CD4-positive, alpha-beta memory T cell (primary cell): ENCODE results near the gene POLR2J. TPM values are rescaled to one million over a fixed set of nuclear protein-coding genes. Genes with fewer than 3 reads are reported as not detected.

Experiments used
- CTCF ChIA-PET: fragments of 350-600 bp; sonication (Branson Sonifier 250); formaldehyde crosslinking; loops from one replicate; lab custom pipeline; 2021; ENCODE audit warnings: inconsistent platforms; ENCODE audit not compliant: partially characterized antibody; lab: Charles Lee
- POLR2A ChIA-PET: fragments of 350-600 bp; sonication (Branson Sonifier 250); formaldehyde crosslinking; loops from one replicate; lab custom pipeline; 2021; ENCODE audit not compliant: partially characterized antibody; lab: Charles Lee
- DNase-seq, 5 donors: peaks; one replicate each; pipeline versions ENCODE4 v3.0.0 to v3.0.0-alpha.2; 2020 to 2022; ENCODE audit warnings: mixed read lengths in 1 of 5
- H3K27ac ChIP-seq: one replicate; pipeline ENCODE4 v1.7.0; 2013; ENCODE audit warnings: low read depth, low read length
- H3K27me3 ChIP-seq: 2 replicates; pipeline ENCODE4 v1.7.0; 2013; ENCODE audit warnings: mild to moderate bottlenecking, low read length, moderate library complexity; ENCODE audit not compliant: insufficient read depth
- H3K36me3 ChIP-seq: 2 replicates; pipeline ENCODE4 v1.7.0; 2013; ENCODE audit warnings: mild to moderate bottlenecking, low read length, moderate library complexity; ENCODE audit not compliant: insufficient read depth
- H3K4me1 ChIP-seq: 2 replicates; pipeline ENCODE4 v1.7.0; 2013; ENCODE audit warnings: mild to moderate bottlenecking, low read length, moderate library complexity; ENCODE audit not compliant: insufficient read depth
- H3K4me3 ChIP-seq, 2 donors: one replicate each; pipeline ENCODE4 v1.7.0; 2013; ENCODE audit warnings: low read length in 2 of 2, mild to moderate bottlenecking in 1 of 2
- H3K9me3 ChIP-seq, 2 donors: one replicate each; pipeline ENCODE4 v1.7.0; 2013; ENCODE audit warnings: low read length in 2 of 2, control low read depth in 1 of 2; ENCODE audit not compliant: control insufficient read depth in 1 of 2
- H3K27ac Mint-ChIP-seq, 7 donors: one replicate each; pipeline ENCODE4 v1.8.0; 2020 to 2021; ENCODE audit warnings: mixed read lengths in 7 of 7, mild to moderate bottlenecking in 6 of 7, inconsistent platforms in 3 of 7, moderate library complexity in 3 of 7
- H3K27me3 Mint-ChIP-seq, 2 donors: one replicate each; pipeline ENCODE4 v1.8.0; 2020 to 2021; ENCODE audit warnings: mixed read lengths in 2 of 2
- H3K36me3 Mint-ChIP-seq, 2 donors: one replicate each; pipeline ENCODE4 v1.8.0; 2020 to 2021; ENCODE audit warnings: mixed read lengths in 2 of 2, inconsistent platforms in 1 of 2, mild to moderate bottlenecking in 1 of 2
- H3K4me1 Mint-ChIP-seq, 4 donors: one replicate each; pipeline ENCODE4 v1.8.0; 2020 to 2021; ENCODE audit warnings: mixed read lengths in 4 of 4, mild to moderate bottlenecking in 1 of 4
- H3K4me3 Mint-ChIP-seq, 8 donors: one replicate each; pipeline ENCODE4 v1.8.0; 2020 to 2021; ENCODE audit warnings: mixed read lengths in 8 of 8, mild to moderate bottlenecking in 7 of 8, moderate library complexity in 6 of 8, inconsistent platforms in 3 of 8
- H3K9me3 Mint-ChIP-seq, 8 donors: one replicate each; pipeline ENCODE4 v1.8.0; 2020 to 2021; ENCODE audit warnings: mixed read lengths in 8 of 8, mild to moderate bottlenecking in 5 of 8, inconsistent platforms in 3 of 8, moderate library complexity in 1 of 8
- intact Hi-C: fragments of 100-400 bp; cut with micrococcal nuclease; formaldehyde crosslinking; loops from one replicate; pipeline ENCODE4 v1.15.1; 2023
- polyA plus RNA-seq, 2 donors: library from polyadenylated mRNA; unstranded; fragments of 300-500 nt; fragmentation: Illumina TruSeq; gene quantifications; one replicate each; pipeline ENCODE4 v1.2.3, GENCODE V29; 2021
- total RNA-seq, 2 experiments: library from RNA; stranded (reverse); gene quantifications; one replicate each; pipeline ENCODE4 v1.2.3, GENCODE V29; 2021

The POLR2J gene
- total and polyA plus RNA-seq, 4 experiments from 2014 or later: 35.8 to 126 (median 80.3) TPM

DNA sequence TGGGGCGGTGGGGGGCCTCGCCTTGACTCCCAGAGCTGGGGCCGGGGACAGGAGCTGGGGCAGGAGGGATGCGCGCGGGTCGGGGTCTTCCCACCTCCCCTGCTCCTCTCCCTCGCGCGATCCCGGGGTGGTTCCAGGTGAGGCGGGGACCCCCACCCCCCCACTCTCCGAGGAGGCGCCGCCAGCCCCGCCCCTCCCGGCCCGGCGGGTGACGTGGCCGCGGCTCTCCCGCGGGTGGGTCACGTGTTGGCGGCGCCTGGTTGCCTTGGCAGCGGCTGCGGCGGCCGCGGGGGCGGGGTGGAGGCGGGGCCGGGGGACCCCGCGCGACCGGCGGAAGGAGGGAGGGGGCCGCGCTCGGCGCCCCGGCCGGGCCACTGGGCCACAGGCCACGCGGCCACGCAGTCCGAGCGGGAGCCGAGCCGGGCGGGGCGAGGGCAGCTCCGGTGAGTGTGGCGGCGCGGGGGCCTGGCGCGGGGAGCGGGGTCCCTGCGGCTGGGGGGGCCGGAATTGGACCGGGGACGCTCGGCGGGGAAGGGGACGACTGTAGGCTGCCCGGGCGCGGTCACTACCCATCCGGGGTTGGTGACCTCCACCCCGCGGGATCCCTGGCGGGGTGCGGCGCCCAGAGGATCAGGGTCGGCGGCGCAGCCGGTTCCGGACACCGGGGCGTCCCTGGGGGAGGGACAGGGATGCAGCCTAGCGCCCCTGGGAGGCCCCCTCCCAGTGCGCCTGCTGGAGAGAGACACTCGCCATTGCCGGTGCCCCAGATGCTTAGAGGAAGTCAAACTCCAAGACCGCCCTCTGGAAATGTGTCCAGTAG is 45.3 kb downstream of the POLR2J start, which contains the start of gene ORAI2:
Gene ORAI2, plus strand, starts transcription at position 357 of the 820 bp plus-strand sequence. CDS start 5,382 bp downstream, outside the sequence.
- CTCF ChIA-PET: interaction anchor here (1.4 to 4.7 kb wide), 7 partner anchors 14 to 37 kb away, joined by 3 to 30 read pairs (median 13); partner anchors contain the start of gene PRKRIP1
- Mint-ChIP-seq H3K27ac (peak within 1 kb of the TSS; percentile 98 to 100 (median 100)), H3K9me3 (peaks cover 0 to 2% (median 0%) of the 10 kb centered on the region in 8 donors), H3K4me3 (peak within 1 kb of the TSS; percentile 80 to 90 (median 88)), H3K27me3 (no peaks in the 10 kb centered on the region), H3K36me3 (peaks cover 4 to 11% of the 10 kb centered on the region in 2 donors), H3K4me1 (peaks cover 26 to 62% (median 43%) of the 10 kb centered on the region in 4 donors)
- H3K27ac ChIP-seq: peak within 1 kb of the TSS; percentile 88
- intact Hi-C loops: loop anchor here (1.0 kb wide), 1 partner anchor 32 kb away; no protein-coding TSS in a partner anchor
- POLR2A ChIA-PET: interaction anchor here (0.6 to 16.0 kb wide), 8 partner anchors 8 to 70 kb away, joined by 3 to 496 read pairs (median 17); partner anchors contain the start of genes ALKBH4, LRWD1 and PRKRIP1
- peak; percentile 81 to 86 (median 84) for DNase-seq
- peaks cover 5% of the 10 kb centered on the region for H3K36me3 ChIP-seq
- H3K4me3 ChIP-seq: peak within 1 kb of the TSS; percentile 74 to 76
- H3K9me3 ChIP-seq: no peaks in the 10 kb centered on the region
- H3K27me3 ChIP-seq: no peaks in the 10 kb centered on the region
- H3K4me1 ChIP-seq: peaks cover 61% of the 10 kb centered on the region

DNA sequence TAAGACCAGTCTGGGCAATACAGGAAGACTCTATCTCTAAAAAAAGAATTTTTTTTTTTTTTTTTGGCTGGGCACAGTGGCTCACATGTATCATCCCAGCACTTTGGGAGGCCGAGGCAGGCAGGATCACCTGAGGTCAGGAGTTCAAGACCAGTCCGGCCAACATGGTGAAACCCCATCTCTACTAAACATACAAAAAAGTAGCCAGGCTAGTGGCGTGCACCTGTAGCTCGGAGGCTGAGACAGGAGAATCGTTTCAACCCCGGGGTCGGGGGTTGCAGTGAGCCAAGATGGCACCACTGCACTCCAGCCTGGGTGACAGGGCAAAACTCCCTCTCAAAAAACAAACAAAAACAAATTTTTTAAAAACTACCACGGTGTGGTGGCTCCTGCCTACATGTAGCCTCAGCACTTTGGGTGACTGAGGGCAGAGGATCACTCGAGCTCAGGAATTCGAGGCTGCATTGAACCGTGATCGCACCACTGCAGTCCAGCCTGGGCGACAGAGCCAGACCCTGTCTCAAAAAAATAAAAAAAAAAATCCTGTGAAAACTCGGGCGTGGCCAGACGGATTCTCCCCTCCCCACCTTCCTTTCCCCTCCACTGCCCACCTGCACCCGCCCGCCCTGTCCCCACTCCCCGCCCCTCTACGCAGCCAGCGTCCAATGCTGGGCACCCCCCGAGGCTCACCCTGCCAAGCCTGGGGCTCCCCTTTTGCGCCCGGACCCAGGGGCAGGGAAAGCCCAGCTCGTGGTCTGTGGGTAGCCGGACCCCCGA is 46.1 kb downstream of the POLR2J start:
- ChIA-PET POLR2A (interaction anchor here (0.7 to 16.0 kb wide), 8 partner anchors 7 to 38 kb away, joined by 3 to 496 read pairs (median 17); partner anchors contain the start of genes ALKBH4, LRWD1 and PRKRIP1), CTCF (interaction anchor here (0.8 to 4.7 kb wide), 10 partner anchors 15 to 37 kb away, joined by 3 to 30 read pairs (median 7); partner anchors contain the start of gene PRKRIP1)
- DNase-seq: peak in 4 of 5 donors; percentile 25 to 50 (median 30)
- Mint-ChIP-seq H3K27ac (peak overlapping the region; percentile 98 to 100 (median 100)), H3K4me3 (peak overlapping the region; percentile 76 to 89 (median 84)), H3K4me1 (peaks cover 26 to 70% (median 48%) of the 10 kb centered on the region in 4 donors), H3K9me3 (peaks cover 0 to 2% (median 0%) of the 10 kb centered on the region in 8 donors), H3K27me3 (no peaks in the 10 kb centered on the region), H3K36me3 (peaks cover 4 to 8% of the 10 kb centered on the region in 2 donors)
- peaks cover 5% of the 10 kb centered on the region for H3K36me3 ChIP-seq
- H3K4me3 ChIP-seq: peak overlapping the region in 1 of 2 donors; percentile 74
- H3K9me3 ChIP-seq: no peaks in the 10 kb centered on the region
- intact Hi-C loops: no loop called here
- H3K4me1 ChIP-seq: peaks cover 69% of the 10 kb centered on the region
- H3K27me3 ChIP-seq: no peaks in the 10 kb centered on the region
- H3K27ac ChIP-seq: peak overlapping the region; percentile 88

DNA sequence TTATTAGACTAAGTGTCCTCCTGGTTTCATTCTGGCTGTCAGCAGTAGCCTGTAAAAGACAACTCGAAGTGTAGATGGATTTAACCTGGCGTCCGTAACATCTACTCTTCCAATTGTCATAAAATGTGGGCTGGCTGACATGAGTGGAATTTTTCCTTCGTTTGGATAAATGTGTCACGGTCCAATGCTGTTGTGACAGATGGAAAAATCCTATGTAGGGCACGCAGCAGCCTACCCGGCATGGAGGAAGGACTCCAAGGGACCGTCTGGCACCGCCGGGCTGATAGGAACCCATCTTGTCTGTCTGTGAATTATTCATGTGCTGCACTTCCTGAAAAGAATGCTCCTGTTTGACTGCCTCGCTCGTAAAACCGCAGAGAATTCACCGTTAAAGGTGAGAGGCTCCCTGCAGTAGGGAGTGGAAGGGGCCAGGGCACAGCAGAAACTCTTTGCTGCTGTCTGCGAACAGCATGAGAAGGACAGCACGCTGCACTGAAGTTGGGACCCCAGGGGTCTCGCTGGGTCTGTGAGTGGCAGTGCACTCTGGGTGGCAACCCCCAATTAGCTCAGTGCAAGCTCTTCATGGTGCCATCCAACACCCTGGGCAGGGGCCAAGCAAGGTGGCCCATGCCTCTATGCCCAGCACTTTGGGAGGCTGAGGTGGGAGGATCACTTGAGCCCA is 47.0 kb downstream of the POLR2J start:
- DNase-seq: peak; percentile 73 to 90 (median 75)
- peaks cover 78% of the 10 kb centered on the region for H3K4me1 ChIP-seq
- peak overlapping the region; percentile 98 to 100 (median 100) for H3K27ac Mint-ChIP-seq
- POLR2A ChIA-PET: interaction anchor here (0.7 to 16.0 kb wide), 7 partner anchors 10 to 39 kb away, joined by 3 to 496 read pairs (median 8); partner anchors contain the start of genes ALKBH4, LRWD1 and PRKRIP1
- peaks cover 4 to 12% of the 10 kb centered on the region in 2 donors for H3K36me3 Mint-ChIP-seq
- H3K36me3 ChIP-seq: peaks cover 5% of the 10 kb centered on the region
- H3K4me3 Mint-ChIP-seq: peak overlapping the region; percentile 76 to 89 (median 84)
- peaks cover 0 to 2% (median 0%) of the 10 kb centered on the region in 8 donors for H3K9me3 Mint-ChIP-seq
- H3K27me3 Mint-ChIP-seq: no peaks in the 10 kb centered on the region
- CTCF ChIA-PET: interaction anchor here (0.9 to 4.7 kb wide), 8 partner anchors 16 to 36 kb away, joined by 3 to 30 read pairs (median 7); partner anchors contain the start of gene PRKRIP1
- H3K27ac ChIP-seq: peak overlapping the region; percentile 88
- no peaks in the 10 kb centered on the region for H3K27me3 ChIP-seq
- no peaks in the 10 kb centered on the region for H3K9me3 ChIP-seq
- H3K4me1 Mint-ChIP-seq: peaks cover 33 to 78% (median 56%) of the 10 kb centered on the region in 4 donors
- intact Hi-C loops: loop anchor here (1.0 kb wide), 1 partner anchor 33 kb away; the partner anchor contains the start of genes ALKBH4 and LRWD1
- H3K4me3 ChIP-seq: peak overlapping the region; percentile 44 to 58

DNA sequence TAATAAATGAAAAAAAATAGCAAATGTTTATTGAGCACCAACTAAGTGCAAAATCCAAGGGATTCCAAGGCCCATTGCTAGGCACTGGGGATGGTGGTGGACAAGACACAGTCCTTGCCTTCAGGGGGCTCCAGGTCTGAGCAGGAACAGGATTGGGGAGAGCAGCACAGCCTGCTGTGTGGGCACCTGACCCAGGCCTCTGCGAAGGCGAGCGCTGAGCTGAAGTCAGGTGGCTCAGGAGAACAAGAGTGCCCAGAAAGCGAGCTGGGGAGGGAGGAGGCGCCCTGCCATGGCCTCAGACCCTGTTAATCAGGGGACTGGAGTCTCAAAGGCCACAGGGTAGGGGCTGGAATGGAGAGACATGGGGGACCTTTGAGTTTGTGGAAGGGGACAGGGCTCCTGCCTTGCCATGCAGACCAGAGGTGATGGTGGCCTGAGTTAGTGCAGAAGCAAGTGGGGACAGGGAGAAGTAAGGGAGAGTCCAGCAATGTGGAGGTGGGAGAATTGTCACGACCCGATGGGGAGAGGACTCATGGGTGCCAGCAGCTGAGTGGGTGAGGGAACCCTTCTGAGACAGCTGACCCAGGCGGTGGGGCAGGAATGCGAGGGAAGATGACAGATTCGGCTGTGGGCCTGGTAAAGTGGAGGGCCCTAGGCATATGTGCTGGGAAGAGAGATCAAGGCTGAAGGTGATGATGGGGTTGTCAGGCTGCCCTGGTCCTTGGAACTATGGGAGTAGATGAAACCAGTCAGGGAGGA is 49.4 kb downstream of the POLR2J start:
- no peaks in the 10 kb centered on the region for H3K36me3 ChIP-seq
- peak overlapping the region; percentile 90 to 100 (median 100) for H3K27ac Mint-ChIP-seq
- no peak overlapping the region for H3K4me3 ChIP-seq
- H3K4me1 ChIP-seq: peaks cover 91% of the 10 kb centered on the region
- peaks cover 44 to 86% (median 67%) of the 10 kb centered on the region in 4 donors for H3K4me1 Mint-ChIP-seq
- H3K27me3 Mint-ChIP-seq: no peaks in the 10 kb centered on the region
- H3K4me3 Mint-ChIP-seq: peak overlapping the region in 5 of 8 donors; percentile 9 to 69 (median 55)
- ChIA-PET CTCF (no interaction called here), POLR2A (interaction anchor here (0.6 to 16.0 kb wide), 4 partner anchors 17 to 1339 kb away, joined by 3 to 496 read pairs (median 6); partner anchors contain the start of gene PRKRIP1)
- no peak for DNase-seq
- H3K9me3 ChIP-seq: no peaks in the 10 kb centered on the region
- H3K36me3 Mint-ChIP-seq: peaks cover 6 to 21% of the 10 kb centered on the region in 2 donors
- intact Hi-C loops: no loop called here
- peak overlapping the region; percentile 98 for H3K27ac ChIP-seq
- H3K27me3 ChIP-seq: no peaks in the 10 kb centered on the region
- H3K9me3 Mint-ChIP-seq: peaks cover 0 to 6% (median 0%) of the 10 kb centered on the region in 8 donors

- ChIA-PET POLR2A (interaction anchor here (0.5 to 16.0 kb wide), 10 partner anchors 7 to 46 kb away, joined by 3 to 496 read pairs (median 8); partner anchors contain the start of genes ALKBH4, LRWD1, ORAI2 and PRKRIP1), CTCF (interaction anchor here (1.0 to 2.7 kb wide), 6 partner anchors 11 to 40 kb away, joined by 3 to 36 read pairs (median 10); no protein-coding TSS in a partner anchor)
- peak overlapping the region; percentile 98 for H3K27ac ChIP-seq
- Mint-ChIP-seq H3K9me3 (peaks cover 0 to 6% (median 0%) of the 10 kb centered on the region in 8 donors), H3K36me3 (peaks cover 7 to 23% of the 10 kb centered on the region in 2 donors), H3K4me3 (peak overlapping the region; percentile 83 to 92 (median 87)), H3K4me1 (peaks cover 43 to 81% (median 62%) of the 10 kb centered on the region in 4 donors), H3K27me3 (no peaks in the 10 kb centered on the region), H3K27ac (peak overlapping the region; percentile 100)
- no peaks in the 10 kb centered on the region for H3K27me3 ChIP-seq
- H3K4me1 ChIP-seq: peaks cover 84% of the 10 kb centered on the region
- peak overlapping the region; percentile 48 to 49 for H3K4me3 ChIP-seq
- H3K36me3 ChIP-seq: no peaks in the 10 kb centered on the region
- intact Hi-C loops: loop anchor here (2.0 kb wide), 2 partner anchors 30 to 38 kb away; partner anchors contain the start of genes ALKBH4, LRWD1 and PRKRIP1
- H3K9me3 ChIP-seq: no peaks in the 10 kb centered on the region
- no peak for DNase-seq
Measured at GRCh38 chr7:102427019-102427405, 51.7 kb downstream of the POLR2J start.
